ENCODE measurements around the gene RLN3.

The RLN3 gene

GRCh38 chr19:14056069-14056666, 28.2 kb downstream of the RLN3 start:
- DNase-seq, result no peak

GRCh38 chr19:14056741-14057356, 28.9 kb downstream of the RLN3 start:
- DNase-seq, result no peak

- no peak for DNase-seq
Observed at GRCh38 chr19:14058182-14059092, 30.5 kb downstream of the RLN3 start.

- DNase-seq, result no peak
Observed at GRCh38 chr19:14059093-14059480, 31.1 kb downstream of the RLN3 start.

GRCh38 chr19:14059652-14060155, 31.8 kb downstream of the RLN3 start:
- no peak for DNase-seq

- DNase-seq, result no peak
Observed at GRCh38 chr19:14061081-14061749, 33.3 kb downstream of the RLN3 start.

GRCh38 chr19:14061751-14062557, 34.0 kb downstream of the RLN3 start, which contains the start of gene PALM3:
Gene PALM3, minus strand, starts transcription at chr19:14062076. Its CDS starts 96 bp downstream, at chr19:14061980.
- no peak for DNase-seq

GRCh38 chr19:14062558-14062855, 34.6 kb downstream of the RLN3 start:
- DNase-seq, result no peak

- no peak for DNase-seq
Observed at GRCh38 chr19:14063105-14063504, 35.2 kb downstream of the RLN3 start.

GRCh38 chr19:14066134-14066533, 38.2 kb downstream of the RLN3 start:
- DNase-seq, result no peak

- no peak for DNase-seq
Observed at GRCh38 chr19:14070268-14071050, 42.5 kb downstream of the RLN3 start.

- peak; percentile 84 for DNase-seq
Observed at GRCh38 chr19:14072535-14073260, 44.8 kb downstream of the RLN3 start, which contains the start of gene MISP3. Gene MISP3, plus strand, starts transcription at chr19:14072786. Its CDS starts 524 bp downstream, at chr19:14073310.

- DNase-seq, result peak; percentile 76
Observed at GRCh38 chr19:14073261-14073924, 45.4 kb downstream of the RLN3 start.

- no peak for DNase-seq
Observed at GRCh38 chr19:14073925-14074838, 46.2 kb downstream of the RLN3 start.

- DNase-seq, result no peak
Observed at GRCh38 chr19:14078411-14078810, 50.5 kb downstream of the RLN3 start.

Data from NCI-H774 (cell line).